Stimulated activated CD4-positive, alpha-beta T cell treated with anti-CD3 and anti-CD28 coated beads, TNF-alpha, amount 100 ng/mL, for 48 hours (primary cell): ENCODE data around the gene ATG3.
"Not testable (repeated sequence)": the region's sequence is repeated elsewhere in the genome, so short reads cannot be mapped to it uniquely, and the experiment has no call there.

Source experiments
- DNase-seq, 3 donors: peaks; one replicate each; pipeline ENCODE4 v3.0.0-alpha.2; 2020; ENCODE audit warnings: low read depth in 3 of 3

Gene ATG3

DNA sequence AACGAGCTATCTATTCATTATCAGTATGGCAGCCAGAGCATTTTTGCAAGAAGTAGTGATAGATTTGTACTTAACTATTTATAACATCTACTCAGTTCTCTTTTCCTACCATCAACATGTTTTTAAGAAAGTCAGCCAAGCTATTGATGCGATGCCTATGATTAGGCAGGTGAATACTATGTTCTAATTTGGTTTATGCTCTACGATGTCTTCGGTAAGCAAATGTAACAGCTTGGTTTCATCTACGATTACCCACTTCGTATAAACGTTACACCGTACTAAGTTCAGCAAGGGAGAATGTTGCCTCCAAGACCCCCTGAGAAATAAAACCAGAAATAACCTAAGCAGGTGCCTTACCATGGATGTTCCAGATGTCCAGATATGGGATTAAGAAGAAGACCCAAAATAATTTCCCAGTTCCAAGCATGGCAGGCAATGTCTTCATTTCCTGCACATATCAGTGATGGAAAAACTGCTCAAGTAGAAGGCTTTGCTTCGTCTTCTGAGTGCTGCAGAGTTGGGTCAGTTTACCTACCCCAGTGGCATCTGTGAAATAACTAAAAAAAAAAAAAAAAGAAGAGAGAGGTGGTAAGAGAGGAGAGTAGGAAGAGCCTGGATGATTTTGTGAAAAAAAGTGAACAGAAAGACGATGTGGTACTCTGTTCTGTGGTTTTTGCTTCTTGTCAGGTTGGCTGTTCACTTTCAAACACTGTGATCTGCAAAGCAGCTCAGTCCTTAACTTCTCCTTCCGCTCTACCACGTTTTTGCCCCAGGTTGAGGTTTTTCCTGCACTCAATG lies 62.6 kb downstream of the ATG3 start, which contains the start of gene BTLA:
BTLA (minus strand) TSS at position 559 of the 798 bp plus-strand sequence; CDS start at position 445, 114 bp downstream.
- no peak for DNase-seq

DNA sequence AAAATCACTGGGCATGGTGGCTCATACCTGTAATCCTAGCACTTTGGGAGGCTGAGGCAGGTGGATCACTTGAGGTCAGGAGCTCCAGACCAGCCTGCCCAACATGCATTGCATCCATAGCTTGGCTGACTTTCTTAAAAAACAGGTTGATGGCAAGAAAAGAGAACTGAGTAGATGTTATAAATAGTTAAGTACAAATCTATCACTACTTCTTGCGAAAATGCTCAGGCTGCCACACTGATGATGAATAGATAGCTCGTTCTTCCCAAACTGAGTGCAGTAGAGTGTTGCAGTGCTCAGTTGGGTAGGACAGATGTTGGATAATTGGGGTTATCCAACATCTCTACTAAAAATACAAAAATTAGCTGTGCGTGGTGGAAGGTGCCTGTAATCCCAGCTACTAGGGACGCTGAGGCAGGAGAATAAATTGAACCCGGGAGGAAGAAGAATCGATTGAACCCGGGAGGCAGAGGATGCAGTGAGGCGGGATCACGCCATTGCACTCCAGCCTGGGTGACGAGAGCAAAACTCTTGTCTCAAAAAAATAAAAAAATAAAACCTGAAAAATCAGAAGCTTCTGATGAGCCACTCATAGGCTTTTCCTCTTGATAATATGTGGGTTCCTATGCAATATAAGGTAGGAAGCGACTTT lies 63.7 kb downstream of the ATG3 start:
- DNase-seq = no peak

DNA sequence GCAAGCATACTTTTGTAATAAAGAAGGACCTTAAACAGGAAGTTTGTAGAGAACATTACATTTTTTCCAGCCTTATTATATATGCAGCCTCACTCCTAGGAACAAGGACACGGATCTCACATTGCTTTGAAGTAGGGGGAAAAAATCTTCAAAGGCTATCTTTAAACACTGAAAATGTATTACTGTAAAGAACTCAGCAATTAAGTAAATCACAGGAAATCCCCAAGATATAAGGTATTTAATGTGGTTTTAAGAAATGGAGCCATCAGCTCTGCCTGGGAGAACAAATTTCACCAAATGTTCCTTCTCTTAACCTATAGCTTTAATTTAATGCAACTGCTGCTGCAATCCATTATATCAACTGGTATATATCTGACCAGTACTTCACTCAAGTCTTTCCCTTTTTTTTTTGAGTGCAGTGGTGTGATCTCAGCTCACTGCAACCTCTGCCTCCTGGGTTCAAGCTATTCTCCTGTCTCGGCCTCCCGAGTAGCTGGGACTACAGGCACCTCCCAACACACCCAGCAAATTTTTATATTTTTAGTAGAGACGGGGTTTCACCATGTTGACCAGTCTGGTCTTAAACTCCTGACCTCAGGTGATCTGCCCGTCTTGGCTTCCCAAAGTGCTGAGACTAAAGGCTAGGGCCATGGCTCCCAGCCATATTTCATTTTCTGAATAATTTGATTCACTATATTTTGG lies 65.2 kb downstream of the ATG3 start:
- DNase-seq = no peak

DNA sequence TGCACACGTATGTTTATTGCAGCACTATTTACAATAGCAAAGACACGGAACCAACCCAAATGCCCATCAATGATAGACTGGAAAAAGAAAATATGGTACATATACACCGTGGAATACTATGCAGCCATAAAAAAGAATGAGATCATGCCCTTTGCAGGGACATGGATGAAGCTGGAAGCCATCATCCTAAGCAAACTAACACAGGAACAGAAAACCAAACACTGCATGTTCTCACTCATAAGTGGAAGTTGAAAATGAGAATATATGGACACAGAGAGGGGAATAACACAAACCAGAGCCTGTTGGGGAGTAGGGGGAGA lies 67.4 kb downstream of the ATG3 start:
- not testable (repeated sequence) for DNase-seq

DNA sequence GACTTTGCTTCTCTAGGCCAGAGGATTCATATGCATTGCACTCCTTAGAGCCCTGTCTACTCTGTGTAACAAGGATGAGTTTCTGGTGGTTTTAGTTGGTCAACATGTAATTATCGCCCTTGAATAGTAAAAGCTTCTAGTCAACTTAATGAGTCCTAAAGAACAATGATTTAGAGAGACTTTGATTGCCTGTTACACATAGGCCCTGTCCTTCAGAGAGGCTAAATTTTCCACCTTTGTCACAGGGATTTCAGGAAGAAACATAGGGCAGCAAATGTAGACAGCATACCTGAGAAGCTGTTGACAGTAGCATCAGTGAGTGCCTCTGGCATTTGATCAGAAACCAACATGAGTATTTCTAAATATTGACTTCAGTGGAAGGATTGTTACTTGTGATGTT lies 69.6 kb downstream of the ATG3 start:
- DNase-seq = no peak

DNA sequence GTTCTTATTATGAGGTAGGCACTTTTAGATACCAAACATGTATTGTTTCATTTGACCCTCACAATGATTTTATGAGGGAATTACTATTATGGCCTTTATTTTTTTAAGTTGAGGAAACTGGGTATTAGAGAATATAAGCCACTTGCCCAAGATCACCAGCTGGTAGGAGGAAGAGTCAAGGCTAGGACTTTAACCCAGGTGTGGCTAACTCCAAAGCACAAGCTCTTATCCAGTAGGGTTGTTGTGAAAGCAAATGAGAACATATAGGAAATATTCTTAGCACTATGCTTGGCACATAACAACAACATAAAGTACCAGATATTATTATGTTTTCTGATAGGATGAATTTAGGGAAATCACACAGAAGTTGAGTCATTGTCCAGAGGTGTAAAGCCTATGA lies 70.4 kb downstream of the ATG3 start:
- DNase-seq = no peak

DNA sequence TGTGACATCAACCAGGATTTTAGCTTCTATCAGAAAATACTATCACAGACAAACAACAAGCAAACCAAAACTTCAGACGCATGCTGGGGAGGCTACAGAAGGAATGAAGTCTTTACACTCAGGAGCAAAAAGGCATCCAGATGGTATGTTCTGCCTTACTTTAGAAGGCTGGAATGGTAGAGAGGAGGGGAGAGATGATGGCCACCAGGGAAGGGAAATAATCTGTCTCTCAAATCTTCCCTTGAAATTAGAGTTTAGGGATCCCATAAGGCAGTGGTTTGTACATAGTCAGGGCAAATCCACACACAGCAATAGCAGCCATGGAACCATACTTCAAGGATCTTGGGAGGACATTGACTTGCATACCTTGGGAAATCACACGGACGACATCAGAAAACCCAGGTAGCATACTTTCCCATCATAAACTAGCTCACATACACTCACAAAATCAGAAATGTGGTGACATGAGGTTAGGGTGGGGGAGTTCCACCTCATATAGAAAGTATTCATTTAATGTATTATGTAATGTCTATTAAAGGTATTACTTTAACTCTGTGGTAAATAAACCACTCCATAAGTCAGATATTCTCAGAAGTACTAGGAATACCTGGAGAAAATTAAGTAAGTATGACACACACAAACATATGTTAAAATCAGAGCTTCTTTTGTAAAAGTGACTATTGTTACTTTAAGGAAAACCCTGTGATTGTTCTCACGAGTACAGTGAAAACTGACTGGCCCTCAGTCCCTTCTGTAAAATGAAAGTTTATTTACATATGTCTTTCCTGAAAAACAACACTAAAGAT lies 71.9 kb downstream of the ATG3 start:
- no peak for DNase-seq

DNA sequence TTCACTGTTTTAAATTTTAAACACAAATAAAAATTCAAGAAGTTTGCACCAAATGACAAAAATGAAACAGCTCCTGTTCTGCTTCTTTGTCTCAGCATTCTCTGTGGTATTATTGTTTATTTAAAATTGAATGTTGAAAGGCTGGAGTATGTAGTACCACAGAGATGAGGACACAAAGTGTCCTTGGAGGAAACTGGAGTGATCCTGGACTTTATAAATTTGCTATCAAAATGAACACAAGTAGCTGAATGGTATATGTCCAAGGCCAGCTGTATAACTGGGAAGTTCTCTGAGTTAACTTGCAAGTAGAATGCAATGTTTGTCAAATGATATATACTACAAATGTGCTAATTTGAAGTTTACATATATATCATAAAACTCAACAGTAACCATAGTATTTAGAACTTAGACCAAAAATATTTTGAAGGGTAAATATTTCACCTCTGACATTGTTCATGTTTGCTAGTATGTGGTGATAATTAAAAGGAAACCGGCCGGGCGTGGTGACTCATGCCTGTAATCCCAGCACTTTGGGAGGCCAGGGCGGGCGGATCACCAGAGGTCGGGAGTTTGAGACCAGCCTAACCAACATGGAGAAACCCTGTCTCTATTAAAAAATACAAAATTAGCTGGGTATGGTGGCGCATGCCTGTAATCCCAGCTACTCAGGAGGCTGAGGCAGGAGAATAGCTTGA lies 74.8 kb downstream of the ATG3 start:
- no peak for DNase-seq

DNA sequence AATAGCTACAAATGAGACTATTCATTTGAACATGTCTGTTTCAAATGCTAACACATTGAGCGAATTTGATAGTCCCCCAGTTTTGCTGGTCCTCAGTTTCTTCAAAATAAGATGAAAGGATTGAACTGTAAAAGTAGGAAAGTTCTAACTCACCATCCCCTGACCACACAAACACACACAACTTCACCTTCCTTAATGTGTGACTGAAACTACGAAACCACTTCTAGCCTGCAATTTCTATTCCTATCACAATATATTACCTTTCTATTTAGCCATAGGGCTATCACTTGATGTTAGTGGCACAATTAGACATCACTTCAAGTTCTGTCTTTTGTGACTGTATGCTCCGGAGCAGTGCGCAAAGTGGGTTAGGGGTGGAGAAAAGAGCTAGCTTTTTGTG lies 77.4 kb downstream of the ATG3 start:
- DNase-seq = no peak

DNA sequence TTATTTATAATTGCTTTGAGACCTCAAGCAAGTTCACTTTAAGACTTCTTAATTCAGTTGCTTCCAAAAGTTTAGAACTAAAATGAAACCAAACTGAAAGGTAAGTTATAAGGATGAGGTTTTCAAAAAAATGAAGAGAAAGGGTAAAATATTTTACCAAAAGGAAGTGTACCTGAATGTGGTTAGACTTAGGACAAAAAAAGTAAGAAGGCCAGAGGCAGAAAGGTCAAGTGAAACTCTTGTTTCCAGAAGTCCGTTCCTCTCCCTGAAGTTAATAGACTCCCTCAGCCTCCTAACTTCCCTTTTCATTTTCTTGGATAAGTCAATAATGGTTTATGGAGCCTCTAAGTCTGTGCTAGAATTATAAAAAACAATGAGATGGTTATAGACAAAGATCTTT lies 79.1 kb downstream of the ATG3 start:
- no peak for DNase-seq
